GM12878 (cell line): ENCODE results near the gene MGME1. TPM values are rescaled to one million over a fixed set of nuclear protein-coding genes. Genes with fewer than 3 reads are reported as not detected.

Source experiments
- ATAC-seq: fragments of 200-7000 bp; cut with Tn5 transposase; 3 replicates; pipeline ENCODE4 v1.9.1; 2020; ENCODE audit warnings: mild to moderate bottlenecking, moderate library complexity
- BruUV-seq: library from RNA; stranded (reverse); fragments of 400-500 nt; replicated peaks from 2 replicates; lab custom pipeline; 2021; lab: Mats Ljungman, UMichigan
- CTCF ChIA-PET: fragments of 300-600 bp; sonication (Branson Sonifier 250); formaldehyde crosslinking; extraction: SDS; loops from one replicate; lab custom pipeline; 2021; ENCODE audit warnings: inconsistent platforms; lab: Yijun Ruan, JAX
- POLR2A ChIA-PET: fragments of 350-600 bp; formaldehyde crosslinking; extraction: SDS; loops from one replicate; lab custom pipeline; 2021; ENCODE audit warnings: inconsistent platforms; lab: Charles Lee
- RAD21 ChIA-PET: fragments of 300-600 bp; sonication (Branson Sonifier 250); formaldehyde crosslinking; loops from one replicate; lab custom pipeline; 2023; ENCODE audit warnings: antibody characterized with exemption; ENCODE audit not compliant: unreplicated experiment; lab: Charles Lee
- SMC1A ChIA-PET: fragments of 300-600 bp; sonication (Branson Sonifier 250); formaldehyde crosslinking; loops from one replicate; lab custom pipeline; 2023; ENCODE audit not compliant: unreplicated experiment, uncharacterized antibody; lab: Charles Lee
- DNase-seq: peaks from one replicate; pipeline ENCODE4 v3.0.0-alpha.2; 2011; ENCODE audit warnings: low read depth, low spot score
- FAIRE-seq: peaks from 3 replicates; lab custom pipeline; 2011; peaks lifted over from hg19 to GRCh38; lab: Jason Lieb, UNC
- H2AFZ ChIP-seq: 2 replicates; pipeline ENCODE4 v1.6.0; 2011; ENCODE audit warnings: low read depth, low read length, control low read depth; ENCODE audit not compliant: control insufficient read depth
- H3K27ac ChIP-seq: 2 replicates; pipeline ENCODE4 v1.5.1; 2011; ENCODE audit warnings: control low read depth; ENCODE audit not compliant: control insufficient read depth, insufficient read depth
- H3K27me3 ChIP-seq, 2 experiments: replicated peaks in 1 of 2; 2 replicates each; pipeline versions ENCODE4 v1.6.0 to v1.6.1; 2011; ENCODE audit warnings: low read length in 1 of 2; ENCODE audit not compliant: control insufficient read depth in 2 of 2, insufficient read depth in 2 of 2
- H3K36me3 ChIP-seq, 2 experiments: 2 replicates each; pipeline ENCODE4 v1.5.1; 2011; ENCODE audit warnings: low read length in 1 of 2; ENCODE audit not compliant: control insufficient read depth in 2 of 2, insufficient read depth in 2 of 2
- H3K4me1 ChIP-seq: 2 replicates; pipeline ENCODE4 v1.6.1; 2011; ENCODE audit warnings: mild to moderate bottlenecking, low read length, moderate library complexity, mixed read lengths; ENCODE audit not compliant: control insufficient read depth, insufficient read depth
- H3K4me2 ChIP-seq: 2 replicates; pipeline ENCODE4 v1.6.0; 2011; ENCODE audit warnings: control low read depth; ENCODE audit not compliant: control insufficient read depth, insufficient read depth
- H3K4me3 ChIP-seq: fragments of 200-600 bp; sonication (generic); 2 replicates; pipeline ENCODE4 v1.5.1; 2016
- H3K79me2 ChIP-seq: 2 replicates; pipeline ENCODE4 v1.6.0; 2011; ENCODE audit warnings: low read length; ENCODE audit not compliant: control insufficient read depth, insufficient read depth
- H3K9ac ChIP-seq: 2 replicates; pipeline ENCODE4 v1.8.0; 2011; ENCODE audit warnings: low read length, control low read depth, mixed read lengths; ENCODE audit not compliant: control insufficient read depth, insufficient read depth
- H3K9me3 ChIP-seq: replicated peaks from 3 replicates; pipeline ENCODE4 v1.5.1; 2011; ENCODE audit warnings: mild to moderate bottlenecking, low read length; ENCODE audit not compliant: control insufficient read depth, insufficient read depth
- H4K20me1 ChIP-seq: 2 replicates; pipeline ENCODE4 v1.6.0; 2011; ENCODE audit not compliant: control insufficient read depth, insufficient read depth
- CREM ChIP-seq: IDR thresholded peaks from 2 replicates; pipeline ENCODE4 v1.6.1; 2014; ENCODE audit warnings: antibody characterized with exemption, low read depth
- FOXK2 ChIP-seq: fragments of 450-650 bp; IDR thresholded peaks from 2 replicates; pipeline ENCODE4 v1.6.1; 2017; ENCODE audit warnings: mild to moderate bottlenecking, moderate library complexity
- FOXM1 ChIP-seq: IDR thresholded peaks from 2 replicates; pipeline ENCODE4 v1.6.1; 2012; ENCODE audit warnings: low read depth, mild to moderate bottlenecking, inconsistent platforms, low read length, moderate library complexity
- NFXL1 ChIP-seq: fragments of 450-650 bp; IDR thresholded peaks from 2 replicates; pipeline ENCODE4 v1.6.1; 2017; ENCODE audit warnings: antibody characterized with exemption, mild to moderate bottlenecking, borderline replicate concordance
- PML ChIP-seq: IDR thresholded peaks from 2 replicates; pipeline ENCODE4 v1.6.1; 2012; ENCODE audit warnings: low read length, inconsistent platforms
- POLR2AphosphoS5 ChIP-seq: IDR thresholded peaks from 2 replicates; pipeline ENCODE4 v1.6.1; 2011; ENCODE audit warnings: mild to moderate bottlenecking, low read length, inconsistent platforms
- POU2F2 ChIP-seq: IDR thresholded peaks from 3 replicates; pipeline ENCODE4 v1.6.1; 2011; ENCODE audit warnings: low read depth, mild to moderate bottlenecking, low read length, borderline replicate concordance
- RUNX3 ChIP-seq: IDR thresholded peaks from 2 replicates; pipeline ENCODE4 v1.6.1; 2012; ENCODE audit warnings: low read length, inconsistent platforms
- SIX5 ChIP-seq: IDR thresholded peaks from 2 replicates; pipeline ENCODE4 v1.6.1; 2011; ENCODE audit warnings: mild to moderate bottlenecking, low read depth, low read length, moderate library complexity; ENCODE audit not compliant: severe bottlenecking
- SMAD1 ChIP-seq: fragments of 450-650 bp; IDR thresholded peaks from 2 replicates; pipeline ENCODE4 v1.6.1; 2018; ENCODE audit warnings: mild to moderate bottlenecking, low read depth; ENCODE audit not compliant: partially characterized antibody
- YBX1 ChIP-seq: fragments of 450-650 bp; IDR thresholded peaks from 2 replicates; pipeline ENCODE4 v1.6.1; 2016; ENCODE audit warnings: antibody characterized with exemption
- WGBS: methylation state at CpG from one replicate; pipeline ENCODE4 v1.1.6; 2016; ENCODE audit warnings: low lambda C conversion rate; ENCODE audit not compliant: insufficient replicate concordance, insufficient coverage; ENCODE audit errors: missing lambda C conversion rate; 5-methylcytosine and 5-hydroxymethylcytosine counted together
- in situ Hi-C: fragments of 300-500 bp; cut with MboI; formaldehyde crosslinking; loops from 9 replicates; pipeline ENCODE4 v1.14.3; 2018; ENCODE audit warnings: mixed read lengths
- intact Hi-C: fragments of 100-400 bp; cut with micrococcal nuclease; formaldehyde crosslinking; loops from one replicate; pipeline ENCODE4 v1.14.2; 2022; ENCODE audit not compliant: unreplicated experiment
- polyA plus RNA-seq, 11 experiments: library from polyadenylated mRNA; depleted of rRNA in 4 of 11; unstranded in 6 of 11; stranded (reverse) in 5 of 11; fragments of >200 nt; fragmentation: Nextera tagmentation in 4 of 11; fragmentation: Illumina TruSeq in 1 of 11; extraction: Ambion mirVana in 4 of 11; extraction: Trizol in 1 of 11; gene quantifications; 1 replicate in 1 of 11; 2 replicates in 10 of 11; pipeline versions ENCODE4 v1.2.1 to v1.2.3, GENCODE V29; 2011 to 2016; ENCODE audit warnings: inconsistent platforms in 2 of 11, missing spikeins in 2 of 11, low read depth in 1 of 11
- total RNA-seq, 4 experiments: library from RNA; depleted of rRNA in 3 of 4; stranded (reverse); fragments of >200 nt in 3 of 4; fragmentation: Illumina TruSeq in 1 of 4; extraction: Trizol in 1 of 4; gene quantifications; 2 replicates each; pipeline versions ENCODE4 v1.2.1 to v1.2.3, GENCODE V29; 2013 to 2021
- TF ChIP-seq, protein P1 (sequence below): IDR thresholded peaks from 2 replicates; pipeline ENCODE4 v1.6.1; 2011; ENCODE audit warnings: mild to moderate bottlenecking, low read depth, low read length, moderate library complexity; ENCODE audit not compliant: insufficient replicate concordance
- TF ChIP-seq, protein P2 (sequence below), 3 experiments: IDR thresholded peaks in 2 of 3; conservative IDR thresholded peaks in 1 of 3; 2 replicates each; pipeline ENCODE4 v1.5.1; 2011; ENCODE audit warnings: low read depth in 3 of 3, low read length in 3 of 3, mild to moderate bottlenecking in 3 of 3, control low read depth in 2 of 3, moderate library complexity in 2 of 3, inconsistent platforms in 1 of 3, mixed read lengths in 1 of 3; ENCODE audit not compliant: control insufficient read depth in 2 of 3, insufficient read depth in 1 of 3; ENCODE audit errors: extremely low read depth in 1 of 3
- TF ChIP-seq, protein P3 (sequence below): fragments of 450-650 bp; IDR thresholded peaks from 2 replicates; pipeline ENCODE4 v1.6.1; 2016; ENCODE audit warnings: mild to moderate bottlenecking, moderate library complexity, borderline replicate concordance
- TF ChIP-seq, protein P4 (sequence below): IDR thresholded peaks from 2 replicates; pipeline ENCODE4 v1.6.1; 2012; ENCODE audit warnings: low read length, inconsistent platforms

The MGME1 gene
- total and polyA plus RNA-seq, 10 of the 15 experiments (the other 5 are each of a cell fraction or from before 2014, with no cell fraction given) = 13.4 to 44.8 (median 30.6) TPM

DNA sequence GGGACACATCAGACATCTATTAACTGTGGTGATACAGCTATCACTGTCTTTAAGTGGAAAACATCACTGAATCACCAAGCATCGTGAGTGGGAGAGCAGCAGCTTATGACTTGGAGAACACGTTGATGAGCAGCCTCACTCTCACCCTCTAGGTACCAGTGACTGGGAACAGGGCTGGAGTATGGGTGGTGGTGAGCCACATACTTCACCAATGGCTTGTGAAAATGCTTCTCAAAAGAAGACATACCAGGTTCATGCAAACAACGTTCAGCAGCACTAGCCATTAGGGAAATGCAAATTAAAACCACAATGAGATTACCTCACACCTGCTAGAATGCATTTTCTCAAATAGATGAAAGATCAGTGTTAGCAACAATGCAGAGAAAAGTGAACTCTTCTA lies 25.5 kb upstream of the MGME1 start:
- H3K79me2 ChIP-seq = peaks cover 11% of the 10 kb centered on the region
- FAIRE-seq = peak; percentile 69
- BruUV-seq = no TSS peak
- ChIA-PET RAD21 (interaction anchor here (1.1 kb wide), 1 partner anchor 13 kb away, joined by 3 read pairs; no protein-coding TSS in a partner anchor), SMC1A (interaction anchor here (1.8 to 2.1 kb wide), 2 partner anchors 10 to 20 kb away, joined by 5 to 7 read pairs; no protein-coding TSS in a partner anchor), POLR2A (interaction anchor here (0.9 kb wide), 1 partner anchor 24 kb away, joined by 5 read pairs; no protein-coding TSS in a partner anchor), CTCF (interaction anchor here (1.0 to 7.1 kb wide), 4 partner anchors 10 to 53 kb away, joined by 4 to 44 read pairs (median 6); no protein-coding TSS in a partner anchor)
- no peak for DNase-seq
- H2AFZ ChIP-seq = no peak overlapping the region
- H3K27ac ChIP-seq = peak overlapping the region; percentile 10; the same call in 1 of the 2 replicates
- 1% methylated on average over 3 of the region's 3 CpGs for WGBS
- peak; percentile 74 for ATAC-seq
- H3K27me3 ChIP-seq = no peaks in the 10 kb centered on the region
- peaks cover 34% of the 10 kb centered on the region for H3K4me1 ChIP-seq
- intact Hi-C loops = no loop called here
- no peak overlapping the region for H3K9ac ChIP-seq
- H3K4me2 ChIP-seq = no peak overlapping the region
- peaks cover 22 to 49% of the 10 kb centered on the region in 2 experiments for H3K36me3 ChIP-seq
- H3K4me3 ChIP-seq = no peak overlapping the region
- in situ Hi-C loops = loop anchor here (5.0 kb wide), 1 partner anchor 51 kb away; no protein-coding TSS in a partner anchor
- no peaks in the 10 kb centered on the region for H3K9me3 ChIP-seq
- H4K20me1 ChIP-seq = peaks cover 5% of the 10 kb centered on the region; the same call in 1 of the 2 replicates
- no peak for TF ChIP-seq SMAD1
- no peak for TF ChIP-seq SIX5
- peak; percentile 94 for TF ChIP-seq RUNX3
- TF ChIP-seq POLR2AphosphoS5 = peak; percentile 68; the same call in 1 of the 2 replicates
- no peak for TF ChIP-seq YBX1
- TF ChIP-seq, protein P1, sequence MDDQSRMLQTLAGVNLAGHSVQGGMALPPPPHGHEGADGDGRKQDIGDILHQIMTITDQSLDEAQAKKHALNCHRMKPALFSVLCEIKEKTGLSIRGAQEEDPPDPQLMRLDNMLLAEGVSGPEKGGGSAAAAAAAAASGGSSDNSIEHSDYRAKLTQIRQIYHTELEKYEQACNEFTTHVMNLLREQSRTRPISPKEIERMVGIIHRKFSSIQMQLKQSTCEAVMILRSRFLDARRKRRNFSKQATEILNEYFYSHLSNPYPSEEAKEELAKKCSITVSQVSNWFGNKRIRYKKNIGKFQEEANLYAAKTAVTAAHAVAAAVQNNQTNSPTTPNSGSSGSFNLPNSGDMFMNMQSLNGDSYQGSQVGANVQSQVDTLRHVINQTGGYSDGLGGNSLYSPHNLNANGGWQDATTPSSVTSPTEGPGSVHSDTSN = no peak
- TF ChIP-seq PML = peak; percentile 61; the same call in 1 of the 2 replicates
- TF ChIP-seq POU2F2 = peak; percentile 96; the same call in 2 of the 3 replicates
- TF ChIP-seq, protein P2, sequence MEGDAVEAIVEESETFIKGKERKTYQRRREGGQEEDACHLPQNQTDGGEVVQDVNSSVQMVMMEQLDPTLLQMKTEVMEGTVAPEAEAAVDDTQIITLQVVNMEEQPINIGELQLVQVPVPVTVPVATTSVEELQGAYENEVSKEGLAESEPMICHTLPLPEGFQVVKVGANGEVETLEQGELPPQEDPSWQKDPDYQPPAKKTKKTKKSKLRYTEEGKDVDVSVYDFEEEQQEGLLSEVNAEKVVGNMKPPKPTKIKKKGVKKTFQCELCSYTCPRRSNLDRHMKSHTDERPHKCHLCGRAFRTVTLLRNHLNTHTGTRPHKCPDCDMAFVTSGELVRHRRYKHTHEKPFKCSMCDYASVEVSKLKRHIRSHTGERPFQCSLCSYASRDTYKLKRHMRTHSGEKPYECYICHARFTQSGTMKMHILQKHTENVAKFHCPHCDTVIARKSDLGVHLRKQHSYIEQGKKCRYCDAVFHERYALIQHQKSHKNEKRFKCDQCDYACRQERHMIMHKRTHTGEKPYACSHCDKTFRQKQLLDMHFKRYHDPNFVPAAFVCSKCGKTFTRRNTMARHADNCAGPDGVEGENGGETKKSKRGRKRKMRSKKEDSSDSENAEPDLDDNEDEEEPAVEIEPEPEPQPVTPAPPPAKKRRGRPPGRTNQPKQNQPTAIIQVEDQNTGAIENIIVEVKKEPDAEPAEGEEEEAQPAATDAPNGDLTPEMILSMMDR (IDR thresholded peaks at IDR 0.05 in 2 of 3, conservative IDR thresholded peaks at IDR 0.05 in 1 of 3; ENCODE audit: control insufficient read depth in 2 of 3, extremely low read depth in 1 of 3, insufficient read depth in 1 of 3, low read depth in 3 of 3, low read length in 3 of 3) = no peak
- TF ChIP-seq FOXM1 = peak; percentile 54; the same call in 1 of the 2 replicates
- TF ChIP-seq, protein P3, sequence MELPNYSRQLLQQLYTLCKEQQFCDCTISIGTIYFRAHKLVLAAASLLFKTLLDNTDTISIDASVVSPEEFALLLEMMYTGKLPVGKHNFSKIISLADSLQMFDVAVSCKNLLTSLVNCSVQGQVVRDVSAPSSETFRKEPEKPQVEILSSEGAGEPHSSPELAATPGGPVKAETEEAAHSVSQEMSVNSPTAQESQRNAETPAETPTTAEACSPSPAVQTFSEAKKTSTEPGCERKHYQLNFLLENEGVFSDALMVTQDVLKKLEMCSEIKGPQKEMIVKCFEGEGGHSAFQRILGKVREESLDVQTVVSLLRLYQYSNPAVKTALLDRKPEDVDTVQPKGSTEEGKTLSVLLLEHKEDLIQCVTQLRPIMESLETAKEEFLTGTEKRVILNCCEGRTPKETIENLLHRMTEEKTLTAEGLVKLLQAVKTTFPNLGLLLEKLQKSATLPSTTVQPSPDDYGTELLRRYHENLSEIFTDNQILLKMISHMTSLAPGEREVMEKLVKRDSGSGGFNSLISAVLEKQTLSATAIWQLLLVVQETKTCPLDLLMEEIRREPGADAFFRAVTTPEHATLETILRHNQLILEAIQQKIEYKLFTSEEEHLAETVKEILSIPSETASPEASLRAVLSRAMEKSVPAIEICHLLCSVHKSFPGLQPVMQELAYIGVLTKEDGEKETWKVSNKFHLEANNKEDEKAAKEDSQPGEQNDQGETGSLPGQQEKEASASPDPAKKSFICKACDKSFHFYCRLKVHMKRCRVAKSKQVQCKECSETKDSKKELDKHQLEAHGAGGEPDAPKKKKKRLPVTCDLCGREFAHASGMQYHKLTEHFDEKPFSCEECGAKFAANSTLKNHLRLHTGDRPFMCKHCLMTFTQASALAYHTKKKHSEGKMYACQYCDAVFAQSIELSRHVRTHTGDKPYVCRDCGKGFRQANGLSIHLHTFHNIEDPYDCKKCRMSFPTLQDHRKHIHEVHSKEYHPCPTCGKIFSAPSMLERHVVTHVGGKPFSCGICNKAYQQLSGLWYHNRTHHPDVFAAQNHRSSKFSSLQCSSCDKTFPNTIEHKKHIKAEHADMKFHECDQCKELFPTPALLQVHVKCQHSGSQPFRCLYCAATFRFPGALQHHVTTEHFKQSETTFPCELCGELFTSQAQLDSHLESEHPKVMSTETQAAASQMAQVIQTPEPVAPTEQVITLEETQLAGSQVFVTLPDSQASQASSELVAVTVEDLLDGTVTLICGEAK = no peak
- TF ChIP-seq FOXK2 = no peak
- TF ChIP-seq, protein P4, sequence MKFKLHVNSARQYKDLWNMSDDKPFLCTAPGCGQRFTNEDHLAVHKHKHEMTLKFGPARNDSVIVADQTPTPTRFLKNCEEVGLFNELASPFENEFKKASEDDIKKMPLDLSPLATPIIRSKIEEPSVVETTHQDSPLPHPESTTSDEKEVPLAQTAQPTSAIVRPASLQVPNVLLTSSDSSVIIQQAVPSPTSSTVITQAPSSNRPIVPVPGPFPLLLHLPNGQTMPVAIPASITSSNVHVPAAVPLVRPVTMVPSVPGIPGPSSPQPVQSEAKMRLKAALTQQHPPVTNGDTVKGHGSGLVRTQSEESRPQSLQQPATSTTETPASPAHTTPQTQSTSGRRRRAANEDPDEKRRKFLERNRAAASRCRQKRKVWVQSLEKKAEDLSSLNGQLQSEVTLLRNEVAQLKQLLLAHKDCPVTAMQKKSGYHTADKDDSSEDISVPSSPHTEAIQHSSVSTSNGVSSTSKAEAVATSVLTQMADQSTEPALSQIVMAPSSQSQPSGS = peak; percentile 84
- TF ChIP-seq NFXL1 = no peak
- peak; percentile 12; the same call in 1 of the 2 replicates for TF ChIP-seq CREM
